NCI-H1417 (cell line): Measurements from ENCODE around the gene FAF1.

ENCODE experiments used
- DNase-seq, 3 experiments: peaks; one replicate each; lab custom pipeline; 2025; lab: John Stamatoyannopoulos, UW

FAF1 gene

GRCh38 chr1:50978144-50978851 lies 18.2 kb upstream of the FAF1 start:
- peak; percentile 85 to 94 (median 92) for DNase-seq

- peak; percentile 57 to 92 (median 91) for DNase-seq
These were observed 17.6 kb upstream of the FAF1 start for GRCh38 chr1:50977575-50978143.

GRCh38 chr1:50976890-50977574 lies 17.0 kb upstream of the FAF1 start:
- peak; percentile 67 to 92 (median 90) for DNase-seq

GRCh38 chr1:50976111-50976889 lies 16.2 kb upstream of the FAF1 start:
- DNase-seq: peak; percentile 81 to 92 (median 82)

GRCh38 chr1:50975436-50975835 lies 15.4 kb upstream of the FAF1 start:
- DNase-seq: peak; percentile 23 to 75 (median 44)

- peak in 1 of 3 experiments; percentile 69 for DNase-seq
These were observed 14.5 kb upstream of the FAF1 start for GRCh38 chr1:50974618-50974935.

GRCh38 chr1:50973875-50974617 lies 14.0 kb upstream of the FAF1 start:
- peak; percentile 47 to 76 (median 59) for DNase-seq

GRCh38 chr1:50973255-50973654 lies 13.2 kb upstream of the FAF1 start:
- DNase-seq: peak in 1 of 3 experiments; percentile 64

- peak in 1 of 3 experiments; percentile 67 for DNase-seq
These were observed 12.7 kb upstream of the FAF1 start for GRCh38 chr1:50972766-50973165.

- DNase-seq: peak; percentile 8 to 75 (median 25)
These were observed 11.8 kb upstream of the FAF1 start for GRCh38 chr1:50971748-50972305.

GRCh38 chr1:50970931-50971582 lies 11.0 kb upstream of the FAF1 start:
- peak; percentile 22 to 82 (median 57) for DNase-seq

- DNase-seq: peak in 1 of 3 experiments; percentile 87
These were observed 10.4 kb upstream of the FAF1 start for GRCh38 chr1:50970509-50970887.

GRCh38 chr1:50969611-50970508 lies 9.8 kb upstream of the FAF1 start, which contains the start of gene CDKN2C:
Gene CDKN2C (plus strand): TSS chr1:50970245. CDS start chr1:50970369, 124 bp downstream.
- DNase-seq: peak; percentile 86 to 94 (median 88)

- peak in 1 of 3 experiments; percentile 52 for DNase-seq
These were observed 8.9 kb upstream of the FAF1 start for GRCh38 chr1:50968821-50969610.

- peak; percentile 94 to 96 (median 96) for DNase-seq
These were observed 8.2 kb upstream of the FAF1 start for GRCh38 chr1:50968158-50968820.

GRCh38 chr1:50967416-50968157 lies 7.5 kb upstream of the FAF1 start:
- DNase-seq: peak; percentile 55 to 84 (median 65)

- DNase-seq: peak in 1 of 3 experiments; percentile 81
These were observed 6.9 kb upstream of the FAF1 start for GRCh38 chr1:50966991-50967390.
